Activated CD4-positive, alpha-beta T cell treated with anti-CD3 and anti-CD28 coated beads for 36 hours (primary cell): Measurements from ENCODE around the gene SPPL2C. TPM values are rescaled to one million over a fixed set of nuclear protein-coding genes. Genes with fewer than 3 reads are reported as not detected.

ENCODE experiments used
- ATAC-seq: fragments of 200-7000 bp; cut with Tn5 transposase; one replicate; pipeline ENCODE4 v1.10.0; 2021; ENCODE audit warnings: mild to moderate bottlenecking, moderate library complexity
- CTCF ChIA-PET: fragments of 350-600 bp; sonication (Branson Sonifier 250); formaldehyde crosslinking; loops from one replicate; lab custom pipeline; 2021; ENCODE audit warnings: antibody characterized with exemption; lab: Charles Lee
- POLR2A ChIA-PET: fragments of 350-600 bp; sonication (Branson Sonifier 250); formaldehyde crosslinking; loops from one replicate; lab custom pipeline; 2021; ENCODE audit warnings: antibody characterized with exemption, inconsistent platforms; lab: Charles Lee
- DNase-seq: peaks from one replicate; pipeline ENCODE4 v3.0.0-alpha.2; 2020
- H3K27ac Mint-ChIP-seq: one replicate; pipeline ENCODE4 v1.8.0; 2021; ENCODE audit warnings: mixed read lengths
- H3K27me3 Mint-ChIP-seq: one replicate; pipeline ENCODE4 v1.8.0; 2021; ENCODE audit warnings: mixed read lengths
- H3K36me3 Mint-ChIP-seq: one replicate; pipeline ENCODE4 v1.8.0; 2021; ENCODE audit warnings: low read depth, mixed read lengths
- H3K4me1 Mint-ChIP-seq: one replicate; pipeline ENCODE4 v1.8.0; 2021; ENCODE audit warnings: mixed read lengths
- H3K4me3 Mint-ChIP-seq: one replicate; pipeline ENCODE4 v1.8.0; 2021; ENCODE audit warnings: mild to moderate bottlenecking, moderate library complexity, mixed read lengths
- H3K9me3 Mint-ChIP-seq: one replicate; pipeline ENCODE4 v1.8.0; 2021; ENCODE audit warnings: low read depth, mixed read lengths
- intact Hi-C, 2 experiments: fragments of 100-400 bp; cut with DNase I in 1 of 2; cut with micrococcal nuclease in 1 of 2; formaldehyde crosslinking; loops; one replicate each; pipeline versions ENCODE4 v1.14.2 to v1.15.1; 2022 to 2024; cut with DNase I, micrococcal nuclease
- total RNA-seq, 2 experiments: library from RNA; stranded (reverse); gene quantifications; one replicate each; pipeline ENCODE4 v1.2.3, GENCODE V29; 2021

Gene SPPL2C
- not detected for total RNA-seq

GRCh38 chr17:45844695-45845375 lies at the start of gene SPPL2C:
TSS of gene SPPL2C (plus strand) at chr17:45844881. CDS start at chr17:45844907, 26 bp downstream.
- ChIA-PET CTCF (no interaction called here), POLR2A (no interaction called here)
- Mint-ChIP-seq H3K27ac (no peak within 1 kb of the TSS), H3K27me3 (no peaks in the 10 kb centered on the region), H3K36me3 (no peaks in the 10 kb centered on the region), H3K9me3 (no peaks in the 10 kb centered on the region), H3K4me3 (no peak within 1 kb of the TSS), H3K4me1 (no peaks in the 10 kb centered on the region)
- intact Hi-C loops, result no loop called here
- ATAC-seq, result no peak
- DNase-seq, result no peak

- Mint-ChIP-seq H3K27me3 (peaks cover 25% of the 10 kb centered on the region), H3K4me1 (no peaks in the 10 kb centered on the region), H3K4me3 (no peak overlapping the region), H3K9me3 (no peaks in the 10 kb centered on the region), H3K27ac (no peak overlapping the region), H3K36me3 (no peaks in the 10 kb centered on the region)
- POLR2A ChIA-PET, result no interaction called here
- intact Hi-C loops, result no loop called here
- ATAC-seq, result no peak
- CTCF ChIA-PET, result interaction anchor here (0.5 to 0.9 kb wide), 2 partner anchors 11 to 563 kb away, joined by 3 read pairs; no protein-coding TSS in a partner anchor
- DNase-seq, result no peak
Measured at GRCh38 chr17:45800816-45801215, 43.9 kb upstream of the SPPL2C start.

GRCh38 chr17:45801421-45801820 lies 43.3 kb upstream of the SPPL2C start:
- no peak overlapping the region for H3K4me3 Mint-ChIP-seq
- no peaks in the 10 kb centered on the region for H3K9me3 Mint-ChIP-seq
- DNase-seq (no peak), ATAC-seq (no peak)
- peaks cover 28% of the 10 kb centered on the region for H3K27me3 Mint-ChIP-seq
- ChIA-PET POLR2A (no interaction called here), CTCF (interaction anchor here (0.9 kb wide), 1 partner anchor 11 kb away, joined by 3 read pairs; no protein-coding TSS in a partner anchor)
- intact Hi-C loops, result no loop called here
- H3K27ac Mint-ChIP-seq, result no peak overlapping the region
- H3K4me1 Mint-ChIP-seq, result no peaks in the 10 kb centered on the region
- no peaks in the 10 kb centered on the region for H3K36me3 Mint-ChIP-seq

- H3K4me3 Mint-ChIP-seq, result no peak overlapping the region
- CTCF ChIA-PET, result no interaction called here
- no peak overlapping the region for H3K27ac Mint-ChIP-seq
- H3K27me3 Mint-ChIP-seq, result peaks cover 18% of the 10 kb centered on the region
- DNase-seq (no peak), ATAC-seq (no peak)
- intact Hi-C loops, result no loop called here
- no peaks in the 10 kb centered on the region for H3K4me1 Mint-ChIP-seq
- H3K9me3 Mint-ChIP-seq, result no peaks in the 10 kb centered on the region
- POLR2A ChIA-PET, result no interaction called here
- H3K36me3 Mint-ChIP-seq, result no peaks in the 10 kb centered on the region
Measured at GRCh38 chr17:45808845-45809244, 35.8 kb upstream of the SPPL2C start.

GRCh38 chr17:45809499-45809898 lies 35.2 kb upstream of the SPPL2C start:
- peaks cover 13% of the 10 kb centered on the region for H3K27me3 Mint-ChIP-seq
- ATAC-seq (no peak), DNase-seq (no peak)
- intact Hi-C loops, result no loop called here
- H3K9me3 Mint-ChIP-seq, result no peaks in the 10 kb centered on the region
- ChIA-PET CTCF (no interaction called here), POLR2A (no interaction called here)
- H3K4me3 Mint-ChIP-seq, result no peak overlapping the region
- H3K27ac Mint-ChIP-seq, result no peak overlapping the region
- no peaks in the 10 kb centered on the region for H3K4me1 Mint-ChIP-seq
- no peaks in the 10 kb centered on the region for H3K36me3 Mint-ChIP-seq

GRCh38 chr17:45812102-45812501 lies 32.6 kb upstream of the SPPL2C start:
- POLR2A ChIA-PET, result no interaction called here
- no peaks in the 10 kb centered on the region for H3K9me3 Mint-ChIP-seq
- ATAC-seq, result no peak
- no peaks in the 10 kb centered on the region for H3K4me1 Mint-ChIP-seq
- no peak overlapping the region for H3K4me3 Mint-ChIP-seq
- H3K36me3 Mint-ChIP-seq, result no peaks in the 10 kb centered on the region
- no peak overlapping the region for H3K27ac Mint-ChIP-seq
- H3K27me3 Mint-ChIP-seq, result peaks cover 5% of the 10 kb centered on the region
- CTCF ChIA-PET, result interaction anchor here (0.6 to 1.0 kb wide), 3 partner anchors 11 to 1785 kb away, joined by 3 to 4 read pairs (median 3); no protein-coding TSS in a partner anchor
- intact Hi-C loops, result no loop called here
- DNase-seq, result no peak

GRCh38 chr17:45813048-45813725 lies 31.5 kb upstream of the SPPL2C start:
- intact Hi-C loops, result no loop called here
- ATAC-seq (no peak), DNase-seq (peak; percentile 24)
- Mint-ChIP-seq H3K27me3 (peaks cover 2% of the 10 kb centered on the region), H3K4me3 (no peak overlapping the region), H3K4me1 (no peaks in the 10 kb centered on the region), H3K36me3 (no peaks in the 10 kb centered on the region), H3K27ac (no peak overlapping the region), H3K9me3 (no peaks in the 10 kb centered on the region)
- ChIA-PET CTCF (no interaction called here), POLR2A (no interaction called here)

- CTCF ChIA-PET, result interaction anchor here (1.3 kb wide), 1 partner anchor 69 kb away, joined by 4 read pairs; no protein-coding TSS in a partner anchor
- POLR2A ChIA-PET, result no interaction called here
- H3K27ac Mint-ChIP-seq, result no peak overlapping the region
- no peaks in the 10 kb centered on the region for H3K9me3 Mint-ChIP-seq
- no peak overlapping the region for H3K4me3 Mint-ChIP-seq
- no peaks in the 10 kb centered on the region for H3K4me1 Mint-ChIP-seq
- no peak for DNase-seq
- H3K27me3 Mint-ChIP-seq, result peaks cover 2% of the 10 kb centered on the region
- no peak for ATAC-seq
- no peaks in the 10 kb centered on the region for H3K36me3 Mint-ChIP-seq
- intact Hi-C loops, result no loop called here
Measured at GRCh38 chr17:45814622-45815606, 29.8 kb upstream of the SPPL2C start.

- ChIA-PET CTCF (no interaction called here), POLR2A (no interaction called here)
- Mint-ChIP-seq H3K9me3 (no peaks in the 10 kb centered on the region), H3K36me3 (no peaks in the 10 kb centered on the region), H3K27me3 (peaks cover 2% of the 10 kb centered on the region), H3K27ac (no peak overlapping the region), H3K4me3 (no peak overlapping the region), H3K4me1 (no peaks in the 10 kb centered on the region)
- intact Hi-C loops, result no loop called here
- no peak for ATAC-seq
- no peak for DNase-seq
Measured at GRCh38 chr17:45815752-45816151, 28.9 kb upstream of the SPPL2C start.

GRCh38 chr17:45818041-45818440 lies 26.6 kb upstream of the SPPL2C start:
- peaks cover 2% of the 10 kb centered on the region for H3K27me3 Mint-ChIP-seq
- intact Hi-C loops, result no loop called here
- ChIA-PET CTCF (interaction anchor here (0.9 to 1.4 kb wide), 2 partner anchors 14 to 35 kb away, joined by 3 to 6 read pairs; no protein-coding TSS in a partner anchor), POLR2A (no interaction called here)
- no peak overlapping the region for H3K27ac Mint-ChIP-seq
- ATAC-seq (no peak), DNase-seq (no peak)
- H3K4me3 Mint-ChIP-seq, result no peak overlapping the region
- no peaks in the 10 kb centered on the region for H3K9me3 Mint-ChIP-seq
- no peaks in the 10 kb centered on the region for H3K4me1 Mint-ChIP-seq
- no peaks in the 10 kb centered on the region for H3K36me3 Mint-ChIP-seq

GRCh38 chr17:45818699-45819098 lies 26.0 kb upstream of the SPPL2C start:
- Mint-ChIP-seq H3K36me3 (no peaks in the 10 kb centered on the region), H3K27me3 (no peaks in the 10 kb centered on the region), H3K27ac (no peak overlapping the region), H3K4me3 (no peak overlapping the region), H3K9me3 (no peaks in the 10 kb centered on the region), H3K4me1 (no peaks in the 10 kb centered on the region)
- ChIA-PET POLR2A (no interaction called here), CTCF (interaction anchor here (1.1 to 1.4 kb wide), 2 partner anchors 13 to 36 kb away, joined by 3 to 6 read pairs; no protein-coding TSS in a partner anchor)
- DNase-seq (no peak), ATAC-seq (no peak)
- intact Hi-C loops, result no loop called here
